Epithelial cell of alveolus of lung (primary cell): ENCODE data around the gene CFI. TPM values are rescaled to one million over a fixed set of nuclear protein-coding genes. Genes with fewer than 3 reads are reported as not detected.

Experiments used
- total RNA-seq: library from RNA; depleted of rRNA; stranded (reverse); fragments of >200 nt; gene quantifications from 2 replicates; pipeline ENCODE4 v1.2.1, GENCODE V29; 2015

Gene CFI
- 12.2 and 18.3 TPM in 2 replicates for total RNA-seq

GRCh38 chr4:109801895-109802319 is at the start of gene CFI:
TSS of gene CFI (minus strand) at chr4:109801999. CDS start at chr4:109801971, 28 bp downstream.

GRCh38 chr4:109847896-109848442 is 46.2 kb upstream of the CFI start, which contains the start of gene LRIT3:
TSS of gene LRIT3 (plus strand) at chr4:109848107. CDS start at chr4:109848202, 95 bp downstream.

GRCh38 chr4:109827672-109828071 is 25.9 kb upstream of the CFI start, which contains the start of gene RRH:
TSS of gene RRH (plus strand) at chr4:109827972. CDS start at chr4:109828028, 56 bp downstream.

GRCh38 chr4:109815151-109816081 is 13.6 kb upstream of the CFI start, which contains the start of gene GAR1:
TSS of gene GAR1 (plus strand) at chr4:109815762. CDS start at chr4:109816165, 403 bp downstream.

GRCh38 chr4:109729718-109730618 is 71.8 kb downstream of the CFI start, which contains the start of gene PLA2G12A:
TSS of gene PLA2G12A (minus strand) at chr4:109730070. CDS start at chr4:109729809, 261 bp downstream.

GRCh38 chr4:109702950-109703663 is 98.7 kb downstream of the CFI start, which contains the start of gene CASP6:
TSS of gene CASP6 (minus strand) at chr4:109703445. CDS start at chr4:109703395, 50 bp downstream.

Other genes with a start within 250 kb of the CFI start
- gene MCUB, start 241.8 kb downstream of the CFI start, total RNA-seq = 7.9 and 45.0 TPM in 2 replicates
- gene CASP6, start 98.6 kb downstream of the CFI start, total RNA-seq = 13.7 and 30.5 TPM in 2 replicates
- gene PLA2G12A, start 71.9 kb downstream of the CFI start, total RNA-seq = 13.7 and 28.3 TPM in 2 replicates
- gene GAR1, start 13.8 kb upstream of the CFI start, total RNA-seq = 13.2 and 17.0 TPM in 2 replicates
- gene RRH, start 26.0 kb upstream of the CFI start, total RNA-seq = 0.13 and 0.24 TPM in 2 replicates
- under 0.01 TPM in 1 of 2 replicates, not detected in the other for gene LRIT3, start 46.1 kb upstream of the CFI start, total RNA-seq
- gene EGF, start 110.9 kb upstream of the CFI start, total RNA-seq = 0.08 and 0.13 TPM in 2 replicates